ENCODE data around the gene PRR3.

Gene PRR3

GRCh38 chr6:30603961-30604360 lies 46.9 kb downstream of the PRR3 start:
- no peak overlapping the region for H3K4me3 ChIP-seq (ENCODE audit: low read depth, low read length)
- DNase-seq (ENCODE audit: low read depth) = no peak
- TF ChIP-seq CTCF (conservative IDR thresholded peaks at IDR 0.05; ENCODE audit: low read depth, low read length) = no peak

GRCh38 chr6:30610065-30610464 lies 53.0 kb downstream of the PRR3 start:
- DNase-seq (ENCODE audit: low read depth) = no peak
- H3K4me3 ChIP-seq (ENCODE audit: low read depth, low read length) = no peak overlapping the region
- no peak for TF ChIP-seq CTCF (conservative IDR thresholded peaks at IDR 0.05; ENCODE audit: low read depth, low read length)

DNA sequence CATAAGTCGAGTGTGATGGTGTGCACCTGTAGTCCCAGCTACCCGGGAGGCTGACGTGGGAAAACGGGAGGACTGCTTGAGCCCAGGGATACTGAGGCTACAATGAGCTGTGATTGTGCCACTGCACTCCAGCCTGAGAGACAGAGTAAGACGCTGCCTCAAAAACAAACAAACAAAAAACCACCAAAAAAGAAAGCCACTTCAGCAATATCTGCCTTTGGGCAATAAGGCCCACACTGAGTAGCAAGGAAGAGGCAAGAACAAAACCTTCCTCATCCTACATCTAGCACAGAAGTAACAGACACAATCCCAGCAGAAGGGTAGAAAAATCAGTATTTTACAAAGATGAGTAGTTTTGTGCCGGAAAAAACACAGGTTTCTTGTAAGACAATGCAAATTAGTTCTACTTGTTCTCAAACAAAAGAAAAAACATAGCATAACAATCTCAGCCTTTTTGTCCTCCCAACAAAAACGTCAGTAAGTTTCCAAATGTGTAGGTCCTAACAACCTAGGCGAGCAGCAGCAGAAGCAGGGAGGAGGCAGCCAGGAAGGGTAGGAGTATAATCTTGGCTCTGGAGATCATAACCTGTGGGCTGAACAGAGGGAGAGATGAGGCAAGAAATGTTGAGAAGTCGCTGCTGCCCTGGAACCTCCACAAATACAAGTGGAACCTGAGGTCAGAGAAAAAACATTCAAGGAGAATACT lies 54.2 kb downstream of the PRR3 start:
- no peak overlapping the region for H3K4me3 ChIP-seq (ENCODE audit: low read depth, low read length)
- peak; percentile 27 for DNase-seq (ENCODE audit: low read depth)
- TF ChIP-seq CTCF (conservative IDR thresholded peaks at IDR 0.05; ENCODE audit: low read depth, low read length) = no peak

DNA sequence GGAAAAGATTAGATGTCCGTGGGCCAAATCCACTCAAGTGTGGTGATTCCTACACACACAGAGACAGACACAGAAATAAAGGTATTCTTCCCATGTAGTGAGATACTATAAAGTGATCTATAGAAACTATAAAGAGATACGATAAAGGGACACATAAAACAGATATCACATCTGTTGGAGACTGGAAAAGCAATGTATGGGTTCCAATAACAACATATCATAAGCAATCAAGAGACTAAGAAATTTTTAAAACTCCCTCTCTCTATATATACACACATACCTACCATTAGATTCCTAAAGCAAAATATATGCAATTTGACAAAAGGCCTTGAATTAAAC lies 54.7 kb downstream of the PRR3 start:
- TF ChIP-seq CTCF (conservative IDR thresholded peaks at IDR 0.05; ENCODE audit: low read depth, low read length) = no peak
- DNase-seq (ENCODE audit: low read depth) = no peak
- H3K4me3 ChIP-seq (ENCODE audit: low read depth, low read length) = no peak overlapping the region

- peak; percentile 56 for TF ChIP-seq CTCF (conservative IDR thresholded peaks at IDR 0.05; ENCODE audit: low read depth, low read length)
- DNase-seq (ENCODE audit: low read depth) = peak; percentile 61
- H3K4me3 ChIP-seq (ENCODE audit: low read depth, low read length) = no peak overlapping the region
Observed at GRCh38 chr6:30612213-30612612, 55.1 kb downstream of the PRR3 start.

DNA sequence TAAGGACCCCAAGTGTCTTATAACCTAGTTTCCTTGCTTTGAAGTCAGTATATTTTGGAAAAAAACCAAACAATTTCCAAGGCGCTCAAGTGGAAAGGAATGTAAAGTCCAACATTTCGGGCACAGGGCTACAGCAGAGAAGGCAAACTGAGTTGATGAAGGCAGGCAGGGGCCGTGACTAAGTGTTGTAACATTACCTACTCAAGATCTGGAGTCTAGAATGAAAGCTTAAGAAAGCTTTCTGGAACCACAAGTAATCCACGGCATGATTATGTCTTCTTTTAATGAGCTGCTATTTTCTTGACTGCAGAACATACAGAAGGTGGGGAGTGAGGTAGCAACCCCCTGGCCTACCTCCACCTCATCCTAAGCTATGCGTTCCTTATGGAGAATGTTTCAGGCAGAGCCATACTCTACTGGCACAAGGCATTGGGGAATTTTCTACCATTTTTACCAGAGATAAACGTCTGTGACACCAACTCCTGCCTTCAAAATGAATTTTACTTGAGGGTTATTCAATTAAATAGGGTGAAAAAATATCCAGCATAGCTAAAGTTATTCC lies 55.7 kb downstream of the PRR3 start:
- no peak overlapping the region for H3K4me3 ChIP-seq (ENCODE audit: low read depth, low read length)
- DNase-seq (ENCODE audit: low read depth) = peak; percentile 81
- no peak for TF ChIP-seq CTCF (conservative IDR thresholded peaks at IDR 0.05; ENCODE audit: low read depth, low read length)
